Measurements from ENCODE around the gene KAZN.

Gene KAZN

DNA sequence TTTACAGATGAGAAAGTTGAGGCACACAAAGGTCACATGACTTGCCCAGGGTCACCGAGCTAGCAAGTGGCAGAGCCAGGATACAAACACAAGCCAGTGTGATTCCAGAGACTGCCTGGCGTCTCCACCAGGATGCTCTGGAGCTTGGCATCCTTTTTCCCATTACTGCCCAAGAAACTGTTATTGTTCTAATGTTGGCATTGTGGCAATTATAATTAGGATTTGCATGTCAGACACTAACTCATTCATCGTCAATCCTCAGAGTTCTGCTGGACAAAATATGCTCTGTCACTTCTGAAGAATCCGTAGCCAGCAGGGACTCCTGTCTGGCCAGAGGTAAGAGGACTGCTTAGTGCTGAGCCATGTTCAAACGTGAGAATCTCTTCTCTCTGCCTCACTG lies 8.8 kb downstream of the KAZN start:
- no peak for DNase-seq (ENCODE audit: low spot score)
- in situ Hi-C loops (cut with MboI; ENCODE audit: low sequenced_read_pairs, unreplicated experiment), result no loop called here
- TF ChIP-seq, protein P1, sequence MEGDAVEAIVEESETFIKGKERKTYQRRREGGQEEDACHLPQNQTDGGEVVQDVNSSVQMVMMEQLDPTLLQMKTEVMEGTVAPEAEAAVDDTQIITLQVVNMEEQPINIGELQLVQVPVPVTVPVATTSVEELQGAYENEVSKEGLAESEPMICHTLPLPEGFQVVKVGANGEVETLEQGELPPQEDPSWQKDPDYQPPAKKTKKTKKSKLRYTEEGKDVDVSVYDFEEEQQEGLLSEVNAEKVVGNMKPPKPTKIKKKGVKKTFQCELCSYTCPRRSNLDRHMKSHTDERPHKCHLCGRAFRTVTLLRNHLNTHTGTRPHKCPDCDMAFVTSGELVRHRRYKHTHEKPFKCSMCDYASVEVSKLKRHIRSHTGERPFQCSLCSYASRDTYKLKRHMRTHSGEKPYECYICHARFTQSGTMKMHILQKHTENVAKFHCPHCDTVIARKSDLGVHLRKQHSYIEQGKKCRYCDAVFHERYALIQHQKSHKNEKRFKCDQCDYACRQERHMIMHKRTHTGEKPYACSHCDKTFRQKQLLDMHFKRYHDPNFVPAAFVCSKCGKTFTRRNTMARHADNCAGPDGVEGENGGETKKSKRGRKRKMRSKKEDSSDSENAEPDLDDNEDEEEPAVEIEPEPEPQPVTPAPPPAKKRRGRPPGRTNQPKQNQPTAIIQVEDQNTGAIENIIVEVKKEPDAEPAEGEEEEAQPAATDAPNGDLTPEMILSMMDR (IDR thresholded peaks at IDR 0.05; ENCODE audit: borderline replicate concordance, control extremely low read depth, extremely low read depth, insufficient read depth, missing control alignments), result no peak

DNA sequence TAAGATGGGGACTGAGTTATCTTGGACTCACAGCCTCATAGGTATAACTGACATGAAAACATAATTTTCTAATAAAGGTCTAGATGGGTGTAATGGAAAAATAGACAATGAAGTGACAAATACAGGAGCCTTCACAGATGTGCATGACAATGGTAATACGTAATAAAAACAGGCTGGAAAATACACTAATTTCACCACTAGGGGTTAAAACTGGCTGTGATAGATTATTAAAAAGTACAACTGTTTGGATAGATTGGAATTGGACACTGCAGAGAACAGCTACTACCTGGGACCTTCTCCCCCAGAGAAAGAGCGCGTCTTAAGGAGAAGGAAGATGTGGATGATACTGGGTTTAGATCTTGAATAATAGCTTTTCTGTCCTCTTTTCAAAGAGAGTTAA lies 9.8 kb downstream of the KAZN start:
- TF ChIP-seq, protein P1 (IDR thresholded peaks at IDR 0.05; ENCODE audit: borderline replicate concordance, control extremely low read depth, extremely low read depth, insufficient read depth, missing control alignments), result no peak
- DNase-seq (ENCODE audit: low spot score), result no peak
- in situ Hi-C loops (cut with MboI; ENCODE audit: low sequenced_read_pairs, unreplicated experiment), result no loop called here

DNA sequence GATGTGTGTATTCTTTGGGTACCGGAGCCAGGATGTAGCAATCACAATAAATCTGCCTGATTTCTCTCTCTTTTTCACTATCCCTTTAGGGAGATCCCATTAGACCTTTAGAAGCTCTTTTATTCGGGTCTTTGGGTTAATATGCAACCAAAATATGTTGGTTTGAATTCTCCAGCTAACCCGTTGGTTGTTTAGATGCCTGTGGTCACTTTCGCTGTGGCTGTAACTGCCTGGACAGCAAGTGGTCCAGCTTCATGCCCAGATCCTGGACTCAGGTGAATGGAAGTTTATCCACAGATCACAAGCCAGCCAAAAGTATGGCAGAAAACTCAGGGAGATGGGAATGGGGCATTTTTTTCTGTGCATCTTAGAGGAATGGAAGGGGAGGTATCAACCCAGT lies 12.3 kb downstream of the KAZN start:
- TF ChIP-seq, protein P1 (IDR thresholded peaks at IDR 0.05; ENCODE audit: borderline replicate concordance, control extremely low read depth, extremely low read depth, insufficient read depth, missing control alignments), result no peak
- in situ Hi-C loops (cut with MboI; ENCODE audit: low sequenced_read_pairs, unreplicated experiment), result no loop called here
- no peak for DNase-seq (ENCODE audit: low spot score)

DNA sequence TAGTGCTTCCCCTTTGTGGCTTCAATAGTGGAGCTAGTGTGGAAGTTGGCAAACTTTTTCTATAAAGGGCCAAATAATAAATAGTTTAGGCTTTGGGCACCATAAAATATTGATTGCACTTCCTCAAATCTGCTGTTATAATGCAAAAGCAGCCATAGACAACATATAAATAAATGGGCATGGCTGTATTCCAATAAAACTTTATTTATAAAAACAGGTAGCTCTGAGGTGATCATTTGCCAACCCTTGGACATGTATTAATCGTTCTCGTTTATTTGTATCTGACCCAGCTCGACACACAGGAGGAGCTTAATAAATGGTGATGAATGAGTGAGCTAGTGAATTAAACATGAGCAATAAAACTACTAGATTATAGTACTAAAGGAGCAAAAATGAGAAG lies 13.3 kb downstream of the KAZN start:
- DNase-seq (ENCODE audit: low spot score), result no peak
- TF ChIP-seq, protein P1 (IDR thresholded peaks at IDR 0.05; ENCODE audit: borderline replicate concordance, control extremely low read depth, extremely low read depth, insufficient read depth, missing control alignments), result no peak
- in situ Hi-C loops (cut with MboI; ENCODE audit: low sequenced_read_pairs, unreplicated experiment), result no loop called here

DNA sequence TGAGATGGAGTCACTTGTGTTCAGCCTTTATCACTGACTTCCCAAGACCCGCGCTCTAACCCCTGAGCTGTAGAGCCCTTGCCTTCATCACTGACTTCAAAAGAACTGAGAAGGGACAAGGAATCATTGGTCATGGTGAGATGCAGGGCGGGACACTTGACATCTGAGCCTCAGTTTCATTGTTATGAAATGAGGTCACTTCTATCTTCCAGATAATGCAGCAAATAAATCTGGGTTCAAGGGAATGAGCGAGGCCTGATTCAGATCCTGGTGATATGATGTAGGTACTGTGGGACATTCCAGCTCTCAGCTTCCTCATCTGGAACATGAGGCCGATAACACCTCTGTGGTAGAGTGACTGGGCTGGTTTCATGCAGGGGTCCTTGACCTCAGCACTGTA lies 13.8 kb downstream of the KAZN start:
- in situ Hi-C loops (cut with MboI; ENCODE audit: low sequenced_read_pairs, unreplicated experiment), result no loop called here
- DNase-seq (ENCODE audit: low spot score), result no peak
- TF ChIP-seq, protein P1 (IDR thresholded peaks at IDR 0.05; ENCODE audit: borderline replicate concordance, control extremely low read depth, extremely low read depth, insufficient read depth, missing control alignments), result no peak

DNA sequence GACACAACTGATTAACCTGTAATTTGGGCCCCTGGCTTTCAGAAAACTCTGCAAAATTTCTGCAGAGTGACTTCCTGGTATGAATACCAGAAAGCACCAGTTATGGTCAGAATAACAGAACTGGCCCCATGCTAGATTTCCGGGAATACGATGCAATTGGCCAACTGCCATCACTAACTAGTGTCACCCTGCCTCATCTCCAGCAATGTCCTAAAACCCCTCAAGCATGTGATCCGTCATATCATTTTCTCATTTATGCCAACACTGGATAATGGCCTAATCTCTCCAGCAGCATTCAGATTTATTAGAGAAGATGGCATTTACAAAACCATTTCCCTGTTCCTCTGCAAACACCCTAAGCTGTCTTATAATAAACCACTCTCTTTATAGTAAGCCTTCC lies 15.4 kb downstream of the KAZN start:
- TF ChIP-seq, protein P1 (IDR thresholded peaks at IDR 0.05; ENCODE audit: borderline replicate concordance, control extremely low read depth, extremely low read depth, insufficient read depth, missing control alignments), result no peak
- in situ Hi-C loops (cut with MboI; ENCODE audit: low sequenced_read_pairs, unreplicated experiment), result no loop called here
- DNase-seq (ENCODE audit: low spot score), result no peak

DNA sequence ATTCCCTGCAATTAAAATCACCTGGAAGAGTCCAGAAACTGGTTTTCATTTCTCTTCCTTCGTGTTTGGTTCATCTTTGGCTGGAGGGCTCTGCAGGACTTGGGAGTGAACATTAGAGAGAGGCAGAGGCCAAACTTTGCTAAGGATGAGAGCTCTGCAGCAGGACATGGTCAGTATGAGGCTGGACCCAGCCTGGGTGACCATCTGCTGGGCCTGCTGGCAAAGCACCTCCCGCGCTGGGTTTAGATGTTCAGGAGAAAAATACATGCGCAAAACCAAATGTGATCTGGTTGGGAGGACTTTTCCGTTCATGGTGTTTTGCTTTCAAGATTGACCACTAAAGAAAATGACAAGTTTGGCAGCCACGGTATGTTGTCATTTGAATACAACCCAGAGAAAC lies 15.9 kb downstream of the KAZN start:
- DNase-seq (ENCODE audit: low spot score), result no peak
- in situ Hi-C loops (cut with MboI; ENCODE audit: low sequenced_read_pairs, unreplicated experiment), result no loop called here
- TF ChIP-seq, protein P1 (IDR thresholded peaks at IDR 0.05; ENCODE audit: borderline replicate concordance, control extremely low read depth, extremely low read depth, insufficient read depth, missing control alignments), result no peak
